ENCODE data around the gene TSPO2. TPM values are rescaled to one million over a fixed set of nuclear protein-coding genes. Genes with fewer than 3 reads are reported as not detected.

The TSPO2 gene
- total and polyA plus RNA-seq, 2 of the 13 experiments (the other 11 are each of a cell fraction or from before 2014, with no cell fraction given), result 0.55 TPM; not detected in 1

DNA sequence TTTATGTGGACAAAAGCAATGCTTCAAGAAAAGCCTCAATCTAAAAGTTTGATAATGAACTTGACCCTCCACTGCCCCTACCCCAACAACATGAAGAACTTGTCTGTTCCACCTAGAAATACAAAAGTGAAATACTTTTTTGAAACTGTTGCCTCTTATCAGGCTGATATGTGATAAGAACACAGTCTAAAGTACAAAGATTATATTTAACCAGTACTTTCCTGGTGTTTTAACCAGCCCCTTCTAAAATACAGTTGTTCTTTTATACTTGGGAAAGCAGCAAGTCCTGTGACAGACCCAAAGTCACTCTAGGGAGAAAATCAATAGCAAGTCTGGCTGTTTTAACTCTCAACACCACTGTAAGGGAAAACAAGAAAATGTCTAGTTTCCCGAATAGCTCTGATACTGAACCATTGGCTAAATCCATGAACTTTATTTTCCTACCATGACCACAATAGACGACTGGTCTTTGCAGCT is 23.3 kb downstream of the TSPO2 start (continued):
- TF ChIP-seq ZGPAT (CRISPR knock-in tag; IDR thresholded peaks at IDR 0.05) (peak; percentile 92), PRDM15 (CRISPR knock-in tag; IDR thresholded peaks at IDR 0.05) (peak; percentile 73; the same call in 1 of the 2 replicates), IRF2 (CRISPR knock-in tag; IDR thresholded peaks at IDR 0.05) (peak; percentile 64; the same call in 1 of the 2 replicates), MED13 (CRISPR knock-in tag; IDR thresholded peaks at IDR 0.05) (peak; percentile 73; the same call in 1 of the 2 replicates), ZNF772 (CRISPR knock-in tag; IDR thresholded peaks at IDR 0.05) (no peak), ZNF605 (CRISPR knock-in tag; IDR thresholded peaks at IDR 0.05) (no peak), SMAD1 (CRISPR knock-in tag; IDR thresholded peaks at IDR 0.05; ENCODE audit: borderline replicate concordance, low read depth) (no peak), MTA1 (CRISPR knock-in tag; IDR thresholded peaks at IDR 0.05; ENCODE audit: borderline replicate concordance) (no peak), ZNF530 (CRISPR knock-in tag; IDR thresholded peaks at IDR 0.05; ENCODE audit: low read depth) (no peak), TEAD2 (CRISPR knock-in tag; IDR thresholded peaks at IDR 0.05) (no peak), SOX6 (IDR thresholded peaks at IDR 0.05) (no peak), SOX6 (CRISPR knock-in tag; IDR thresholded peaks at IDR 0.05) (peak; percentile 92), YEATS4 (CRISPR knock-in tag; IDR thresholded peaks at IDR 0.05; ENCODE audit: borderline replicate concordance) (no peak; the same call in 1 of the 2 replicates), KLF15 (CRISPR knock-in tag; IDR thresholded peaks at IDR 0.05; ENCODE audit: borderline replicate concordance) (no peak), NFE2 (CRISPR knock-in tag; IDR thresholded peaks at IDR 0.05) (no peak), ZNF597 (CRISPR knock-in tag; IDR thresholded peaks at IDR 0.05) (no peak), RBAK (CRISPR knock-in tag; IDR thresholded peaks at IDR 0.05) (no peak), DNMT1 (CRISPR knock-in tag; IDR thresholded peaks at IDR 0.05) (no peak), STAG1 (CRISPR knock-in tag; IDR thresholded peaks at IDR 0.05) (no peak)
- TF ChIP-seq, protein P1, sequence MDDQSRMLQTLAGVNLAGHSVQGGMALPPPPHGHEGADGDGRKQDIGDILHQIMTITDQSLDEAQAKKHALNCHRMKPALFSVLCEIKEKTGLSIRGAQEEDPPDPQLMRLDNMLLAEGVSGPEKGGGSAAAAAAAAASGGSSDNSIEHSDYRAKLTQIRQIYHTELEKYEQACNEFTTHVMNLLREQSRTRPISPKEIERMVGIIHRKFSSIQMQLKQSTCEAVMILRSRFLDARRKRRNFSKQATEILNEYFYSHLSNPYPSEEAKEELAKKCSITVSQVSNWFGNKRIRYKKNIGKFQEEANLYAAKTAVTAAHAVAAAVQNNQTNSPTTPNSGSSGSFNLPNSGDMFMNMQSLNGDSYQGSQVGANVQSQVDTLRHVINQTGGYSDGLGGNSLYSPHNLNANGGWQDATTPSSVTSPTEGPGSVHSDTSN (CRISPR knock-in tag; IDR thresholded peaks at IDR 0.05; ENCODE audit: borderline replicate concordance), result no peak
- TF ChIP-seq, protein P2, sequence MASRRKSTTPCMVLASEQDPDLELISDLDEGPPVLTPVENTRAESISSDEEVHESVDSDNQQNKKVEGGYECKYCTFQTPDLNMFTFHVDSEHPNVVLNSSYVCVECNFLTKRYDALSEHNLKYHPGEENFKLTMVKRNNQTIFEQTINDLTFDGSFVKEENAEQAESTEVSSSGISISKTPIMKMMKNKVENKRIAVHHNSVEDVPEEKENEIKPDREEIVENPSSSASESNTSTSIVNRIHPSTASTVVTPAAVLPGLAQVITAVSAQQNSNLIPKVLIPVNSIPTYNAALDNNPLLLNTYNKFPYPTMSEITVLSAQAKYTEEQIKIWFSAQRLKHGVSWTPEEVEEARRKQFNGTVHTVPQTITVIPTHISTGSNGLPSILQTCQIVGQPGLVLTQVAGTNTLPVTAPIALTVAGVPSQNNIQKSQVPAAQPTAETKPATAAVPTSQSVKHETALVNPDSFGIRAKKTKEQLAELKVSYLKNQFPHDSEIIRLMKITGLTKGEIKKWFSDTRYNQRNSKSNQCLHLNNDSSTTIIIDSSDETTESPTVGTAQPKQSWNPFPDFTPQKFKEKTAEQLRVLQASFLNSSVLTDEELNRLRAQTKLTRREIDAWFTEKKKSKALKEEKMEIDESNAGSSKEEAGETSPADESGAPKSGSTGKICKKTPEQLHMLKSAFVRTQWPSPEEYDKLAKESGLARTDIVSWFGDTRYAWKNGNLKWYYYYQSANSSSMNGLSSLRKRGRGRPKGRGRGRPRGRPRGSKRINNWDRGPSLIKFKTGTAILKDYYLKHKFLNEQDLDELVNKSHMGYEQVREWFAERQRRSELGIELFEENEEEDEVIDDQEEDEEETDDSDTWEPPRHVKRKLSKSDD (CRISPR knock-in tag; IDR thresholded peaks at IDR 0.05; ENCODE audit: low read depth), result no peak

Measured in HepG2 (cell line).